SKM-1 (cell line): Measurements from ENCODE around the gene TBC1D2B.
"Not testable (repeated sequence)": the region's sequence is repeated elsewhere in the genome, so short reads cannot be mapped to it uniquely, and the experiment has no call there.

Experiments
- DNase-seq: peaks from one replicate; lab custom pipeline; 2025; ENCODE audit not compliant: unreplicated experiment; lab: John Stamatoyannopoulos, UW

The TBC1D2B gene

DNA sequence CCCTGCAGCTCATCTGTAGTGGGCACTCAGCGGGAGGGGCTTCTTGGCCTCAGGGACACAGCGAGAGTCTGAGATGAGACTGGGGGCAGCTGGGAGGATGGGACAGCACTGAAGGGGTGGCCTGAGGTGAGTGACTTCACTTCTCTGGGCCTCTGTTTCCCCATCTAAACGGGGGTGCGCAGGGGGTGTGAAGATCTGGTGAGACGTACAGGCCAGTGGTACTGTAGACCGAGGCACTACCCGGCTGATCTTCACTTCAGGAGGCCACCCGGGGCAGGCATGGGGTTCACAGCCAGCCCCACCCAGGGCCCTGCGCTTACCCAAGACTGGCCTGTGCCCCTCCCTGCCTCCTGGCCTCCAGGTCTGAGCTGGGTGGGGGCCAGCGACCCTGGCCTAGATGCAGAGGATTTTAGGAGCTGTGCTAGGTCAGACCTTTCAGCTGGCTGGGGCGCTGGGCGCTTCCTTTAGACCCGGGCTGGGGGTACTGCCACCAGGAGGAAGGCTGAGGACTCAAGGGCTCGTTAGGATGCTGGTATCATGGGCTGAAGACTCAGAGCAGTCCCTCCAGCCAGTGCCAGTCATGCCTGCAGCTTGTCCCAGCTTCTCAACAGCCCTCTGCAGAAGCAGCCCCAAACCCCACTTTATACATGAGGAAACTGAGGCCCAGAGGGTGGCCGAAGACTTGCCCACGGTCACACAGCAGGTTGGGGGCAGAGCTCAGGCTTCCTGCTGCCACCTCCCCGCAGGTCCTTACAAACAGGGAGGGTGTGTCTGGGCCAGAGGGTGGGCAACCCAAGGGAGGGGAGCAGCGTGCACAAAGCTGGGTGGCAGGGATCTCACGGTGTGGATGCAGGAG, 99.4 kb downstream of the TBC1D2B start:
- not testable (repeated sequence) for DNase-seq

DNA sequence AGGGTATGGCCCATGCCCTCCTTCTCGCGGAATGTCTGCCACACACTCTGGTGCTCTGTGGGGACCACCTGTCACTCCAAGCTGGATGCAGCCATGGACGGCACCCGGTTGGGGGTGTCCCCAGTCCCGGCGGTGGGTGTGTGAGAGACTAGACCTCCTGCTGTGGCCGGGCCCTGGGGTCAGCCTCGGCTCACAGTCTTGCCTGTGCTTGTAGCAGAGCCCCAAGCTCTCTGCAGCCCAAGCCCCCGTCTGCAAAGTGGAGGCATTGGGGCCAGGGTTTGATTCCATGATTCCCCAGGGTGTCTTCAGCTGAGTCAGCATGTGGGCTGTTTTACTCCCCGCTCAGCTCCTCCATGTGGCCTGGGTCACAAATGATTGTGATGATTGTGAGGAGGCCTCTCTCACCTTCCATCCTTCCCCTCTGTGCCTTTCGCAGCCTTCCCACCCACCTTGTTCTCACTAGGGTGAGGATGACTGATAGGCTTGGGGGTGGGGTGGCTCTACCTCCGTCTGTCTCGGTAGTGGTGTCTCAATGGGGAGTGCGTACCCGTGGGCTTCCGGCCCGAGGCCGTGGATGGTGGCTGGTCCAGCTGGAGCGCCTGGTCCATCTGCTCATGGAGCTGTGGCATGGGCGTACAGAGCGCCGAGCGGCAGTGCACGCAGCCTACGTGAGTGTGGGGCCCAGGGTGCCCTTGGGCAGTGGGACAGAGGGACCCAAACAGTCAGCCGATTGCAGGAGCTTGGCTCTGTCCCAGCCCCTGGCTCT, 100.6 kb downstream of the TBC1D2B start:
- DNase-seq, result not testable (repeated sequence)

- not testable (repeated sequence) for DNase-seq
These were observed 101.4 kb downstream of the TBC1D2B start for GRCh38 chr15:77976095-77976450.

GRCh38 chr15:77975332-77976094, 102.0 kb downstream of the TBC1D2B start:
- DNase-seq, result no peak

DNA sequence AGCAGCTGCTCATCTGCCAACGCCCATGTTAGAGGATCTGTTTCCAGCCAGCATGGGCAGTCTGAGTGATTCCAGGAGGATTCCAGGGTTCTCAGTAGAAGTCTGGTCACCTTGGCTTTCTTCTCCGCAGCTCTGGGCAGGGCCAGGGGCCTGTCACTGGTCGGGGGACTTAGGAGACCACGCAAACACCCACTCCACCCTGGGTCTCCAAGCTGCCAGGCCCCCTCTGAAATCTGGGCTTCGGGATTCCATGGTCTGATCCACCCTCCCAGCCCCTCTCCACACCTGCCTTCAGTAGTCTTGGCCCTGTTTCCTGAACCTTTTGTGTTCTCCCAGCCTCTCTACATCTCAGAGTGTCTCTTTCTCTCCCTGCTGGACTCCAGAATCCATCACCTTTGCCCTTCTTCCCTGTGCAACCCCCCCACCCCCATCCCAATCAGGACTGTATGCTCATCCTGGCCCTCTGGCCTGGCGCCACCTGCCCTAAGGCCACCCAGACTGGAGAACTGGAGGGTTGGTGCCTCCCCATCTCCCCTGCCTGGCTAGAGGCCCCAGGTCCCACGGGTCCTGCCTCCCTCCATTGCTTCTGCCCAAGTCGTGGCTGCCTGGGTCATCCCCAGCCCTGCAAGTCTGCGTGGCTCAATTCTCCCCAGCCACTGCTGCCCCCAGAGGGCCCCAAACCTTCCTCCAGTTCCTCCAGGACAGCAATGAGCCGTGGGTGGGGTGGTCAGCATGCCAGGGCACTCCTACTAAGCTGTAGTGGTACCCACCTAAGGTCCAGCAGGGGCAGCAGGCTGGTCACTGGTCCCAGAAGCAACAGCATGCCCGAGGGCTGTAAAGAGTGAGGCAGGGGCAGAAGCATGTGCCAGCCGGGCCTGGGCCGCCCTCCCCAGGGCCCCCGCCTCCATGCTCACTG, 102.8 kb downstream of the TBC1D2B start:
- no peak for DNase-seq

GRCh38 chr15:77974098-77974414, 103.5 kb downstream of the TBC1D2B start:
- DNase-seq, result no peak

DNA sequence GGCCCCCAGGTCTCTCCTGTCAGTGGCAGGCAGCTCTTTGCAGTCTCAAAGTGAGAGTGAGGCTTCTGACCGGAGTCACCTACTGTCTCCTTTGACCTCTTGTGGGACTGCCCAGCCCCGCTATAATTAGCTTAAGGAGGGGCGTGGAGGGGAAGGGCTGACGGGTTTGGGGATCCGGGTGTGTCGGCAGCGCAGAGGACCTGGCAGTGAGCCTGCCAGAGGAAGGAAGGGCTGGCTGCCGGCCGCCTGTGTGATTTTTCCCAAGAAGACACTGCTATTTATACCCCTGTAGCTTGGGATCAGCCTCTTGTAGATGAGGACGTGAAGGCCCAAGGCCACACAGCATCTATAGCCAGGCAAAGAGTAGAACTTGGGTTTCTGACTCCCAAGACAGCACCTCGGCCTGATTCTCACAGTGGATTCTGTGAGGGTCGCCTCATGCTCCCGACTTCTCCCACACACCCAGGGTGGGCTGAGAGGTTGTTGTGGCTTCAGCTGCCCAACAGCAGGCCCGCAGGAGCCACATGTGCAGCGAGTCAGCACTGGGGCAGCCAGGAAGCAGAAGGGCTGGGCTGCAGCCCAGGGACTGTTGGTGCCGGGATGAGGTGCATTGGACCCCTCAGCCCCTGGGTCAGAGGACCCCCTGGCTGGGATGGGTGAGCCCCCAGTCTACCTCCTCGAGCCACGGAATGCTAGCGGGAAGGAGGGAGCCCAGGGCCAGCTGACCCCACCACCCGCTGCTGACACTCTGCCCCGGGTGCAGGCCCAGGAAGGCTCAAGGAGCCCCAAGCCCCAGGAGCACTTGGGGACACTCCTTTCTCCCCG, 104.0 kb downstream of the TBC1D2B start:
- DNase-seq, result not testable (repeated sequence)

DNA sequence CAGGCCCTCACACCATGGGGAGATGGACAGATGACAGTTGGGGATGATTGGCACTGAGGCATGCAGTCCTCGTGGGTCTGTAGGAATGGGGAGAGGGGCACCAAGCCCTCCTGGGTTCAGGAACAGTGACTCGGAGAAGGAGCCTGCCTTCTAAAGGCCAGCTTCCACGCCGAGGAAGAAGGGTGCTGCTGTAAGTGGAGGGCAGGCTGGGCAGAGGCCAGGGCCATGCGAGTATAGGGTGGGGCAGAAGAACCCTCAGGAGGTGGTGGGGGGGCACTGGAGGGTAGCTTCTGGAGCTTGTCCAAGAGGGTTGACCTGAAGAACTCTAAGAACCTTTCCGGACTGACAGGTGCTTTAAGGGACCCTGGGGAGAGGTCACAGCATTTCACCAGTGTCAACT, 104.8 kb downstream of the TBC1D2B start:
- not testable (repeated sequence) for DNase-seq

- not testable (repeated sequence) for DNase-seq
These were observed 105.6 kb downstream of the TBC1D2B start for GRCh38 chr15:77971875-77972274.

DNA sequence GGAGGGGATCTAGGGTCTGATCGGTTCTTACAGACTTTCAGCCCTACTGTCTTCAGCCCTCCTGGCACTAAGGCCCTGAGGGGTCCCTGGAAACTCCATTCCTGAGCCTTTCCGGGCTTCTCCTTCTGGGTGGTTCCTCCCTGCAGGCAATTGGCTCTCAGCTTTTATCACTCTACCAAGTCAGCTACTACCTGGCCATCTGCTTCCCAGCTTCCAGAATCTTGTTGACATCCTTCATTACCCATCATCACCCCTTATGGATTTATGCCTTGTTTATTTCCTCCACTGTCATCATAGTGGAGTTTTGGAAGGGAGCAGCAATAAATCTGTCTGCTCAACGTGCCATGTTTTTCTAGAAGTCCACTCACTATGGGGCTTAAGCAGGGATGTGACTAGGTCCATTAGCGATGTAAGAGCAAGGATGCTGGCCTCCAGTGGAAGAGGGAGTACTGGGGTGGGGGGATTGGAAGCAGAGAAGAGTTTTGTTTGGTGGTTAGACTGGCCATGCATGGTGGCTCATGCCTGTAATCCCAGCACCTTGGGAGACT, 106.6 kb downstream of the TBC1D2B start:
- DNase-seq, result not testable (repeated sequence)

DNA sequence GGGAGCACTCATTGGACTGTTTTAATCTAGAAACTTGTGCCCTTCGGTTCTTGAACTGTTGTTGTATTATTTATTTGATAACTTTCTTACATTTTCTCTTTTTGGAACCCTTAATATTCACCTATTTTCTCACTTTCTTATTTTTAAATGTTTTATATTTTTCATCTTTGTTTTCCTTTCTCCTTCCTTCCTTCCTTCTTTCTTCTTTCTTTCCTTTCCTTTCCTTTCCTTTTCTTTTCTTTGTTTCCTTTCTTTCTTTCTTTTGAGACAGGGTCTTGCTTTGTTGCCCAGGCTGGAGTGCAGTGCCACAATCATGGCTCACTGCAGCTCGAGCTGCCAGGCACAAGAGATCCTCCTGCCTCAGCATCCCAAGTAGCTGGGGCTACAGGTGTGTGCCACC, 108.5 kb downstream of the TBC1D2B start:
- no peak for DNase-seq

- no peak for DNase-seq
These were observed 109.7 kb downstream of the TBC1D2B start for GRCh38 chr15:77967798-77968197.

GRCh38 chr15:77967235-77967615, 110.3 kb downstream of the TBC1D2B start:
- not testable (repeated sequence) for DNase-seq

- peak; percentile 8 for DNase-seq
These were observed 110.8 kb downstream of the TBC1D2B start for GRCh38 chr15:77966540-77967234.

- no peak for DNase-seq
These were observed 113.3 kb downstream of the TBC1D2B start for GRCh38 chr15:77964193-77964592.

GRCh38 chr15:77959432-77959879, 118.1 kb downstream of the TBC1D2B start:
- peak; percentile 24 for DNase-seq

DNA sequence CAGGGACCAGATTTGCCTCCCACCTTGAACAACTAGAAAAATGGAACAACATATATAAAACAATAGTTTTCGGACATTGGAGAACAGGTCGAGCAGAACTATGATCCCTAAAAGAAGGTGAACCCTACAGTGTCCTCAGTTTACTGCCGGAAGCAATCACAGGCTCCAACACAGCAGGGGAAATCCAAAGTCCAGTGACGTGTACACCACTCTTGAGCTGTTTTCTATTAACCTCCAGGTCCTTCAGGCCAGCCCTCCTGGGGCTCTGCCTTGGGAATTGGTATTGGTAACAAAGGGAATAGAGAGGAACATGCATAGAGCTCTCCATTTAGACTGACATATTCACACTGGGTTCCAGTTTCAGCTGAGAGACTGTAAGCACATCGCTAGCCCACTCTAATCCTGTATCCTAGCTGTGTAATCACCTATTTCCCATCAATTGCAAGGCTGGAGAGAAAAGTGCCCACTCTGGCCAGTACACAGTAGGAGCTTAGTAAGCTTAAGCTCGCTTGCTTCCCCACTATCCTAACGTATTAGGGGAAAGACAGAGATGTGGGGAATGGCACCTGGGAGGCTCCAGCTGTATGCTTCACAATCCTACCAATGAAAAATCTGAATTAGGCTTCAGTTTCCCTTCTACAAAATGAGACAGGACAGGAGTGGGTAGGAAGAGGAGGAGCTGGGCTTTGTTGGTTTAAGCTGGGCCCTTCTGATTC, 118.6 kb downstream of the TBC1D2B start:
- DNase-seq, result not testable (repeated sequence)

DNA sequence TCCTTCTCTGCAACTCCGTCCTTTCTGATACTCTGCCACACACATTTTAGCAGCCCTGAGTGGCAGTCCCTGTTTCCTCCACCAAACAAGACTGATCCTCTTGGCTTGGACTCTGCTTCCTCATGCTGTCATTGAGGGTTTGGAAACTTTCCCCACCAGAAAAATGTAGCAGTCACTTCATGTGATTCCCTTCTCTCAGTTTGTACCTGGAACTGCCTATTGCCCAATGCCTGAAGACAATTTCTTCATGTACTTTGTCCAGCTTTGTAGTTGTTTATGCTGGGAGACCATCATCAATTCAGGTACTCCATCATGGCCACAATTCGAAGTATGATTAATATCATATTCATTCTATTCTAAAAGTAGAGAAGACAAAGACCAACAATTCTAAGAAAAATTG, 119.5 kb downstream of the TBC1D2B start:
- not testable (repeated sequence) for DNase-seq
